Astrocyte (in vitro differentiated cells and primary cell): ENCODE data around the gene PTPN6.

ENCODE experiments used
- CTCF ChIP-seq: IDR thresholded peaks from 2 replicates; pipeline ENCODE4 v1.5.1; 2011; ENCODE audit warnings: low read depth, mild to moderate bottlenecking, inconsistent platforms, low read length, moderate library complexity; ENCODE audit not compliant: insufficient read depth
- EZH2 ChIP-seq: IDR thresholded peaks from 2 replicates; pipeline ENCODE4 v1.6.1; 2012; ENCODE audit warnings: mild to moderate bottlenecking, low read length, inconsistent platforms; ENCODE audit not compliant: insufficient read depth

GRCh38 chr12:6903722-6904121, 47.4 kb upstream of the PTPN6 start:
- TF ChIP-seq CTCF (no peak), EZH2 (no peak)
